HG03460 (cell line): Measurements from ENCODE around the gene CHTF18.
"Not testable (repeated sequence)": the region's sequence is repeated elsewhere in the genome, so short reads cannot be mapped to it uniquely, and the experiment has no call there.

Experiments used
- ATAC-seq: cut with Tn5 transposase; IDR thresholded peaks from one replicate; pipeline ENCODE4 v1.9.1; 2021; ENCODE audit not compliant: unreplicated experiment

Gene CHTF18

DNA sequence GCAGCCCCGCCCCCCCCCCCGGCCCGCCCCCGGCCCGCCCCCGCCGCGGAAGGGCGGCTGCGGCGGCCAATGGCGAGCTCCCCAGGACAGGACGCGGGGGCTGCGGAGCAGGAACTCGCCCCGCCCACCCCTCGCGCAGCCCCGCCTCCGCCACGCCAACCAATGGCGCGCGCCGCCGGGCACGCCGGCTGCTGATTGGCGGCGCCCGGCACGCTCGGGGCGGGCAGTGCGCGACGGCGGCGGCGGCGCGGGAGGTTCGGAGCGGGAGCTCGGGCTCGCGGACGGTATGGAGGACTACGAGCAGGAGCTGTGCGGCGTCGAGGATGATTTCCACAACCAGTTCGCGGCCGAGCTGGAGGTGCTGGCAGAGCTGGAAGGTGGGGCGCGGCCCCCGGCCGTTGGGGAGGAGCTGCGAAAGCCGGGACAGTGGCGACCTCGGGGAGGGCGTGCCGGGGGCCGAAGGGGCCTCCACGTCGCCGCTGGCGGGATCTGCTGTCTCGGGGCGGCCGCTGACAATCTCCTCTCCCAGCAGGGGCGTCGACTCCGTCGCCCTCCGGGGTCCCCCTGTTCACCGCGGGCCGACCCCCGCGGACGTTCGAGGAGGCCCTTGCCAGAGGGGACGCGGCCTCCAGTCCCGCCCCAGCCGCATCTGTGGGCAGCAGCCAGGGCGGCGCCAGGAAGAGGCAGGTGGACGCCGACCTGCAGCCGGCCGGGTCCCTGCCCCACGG lies at the start of gene CHTF18:
Gene CHTF18 (plus strand): TSS at position 222 of the 728 bp plus-strand sequence. CDS start 65 bp downstream, at position 287.
- ATAC-seq, result peak; percentile 51

DNA sequence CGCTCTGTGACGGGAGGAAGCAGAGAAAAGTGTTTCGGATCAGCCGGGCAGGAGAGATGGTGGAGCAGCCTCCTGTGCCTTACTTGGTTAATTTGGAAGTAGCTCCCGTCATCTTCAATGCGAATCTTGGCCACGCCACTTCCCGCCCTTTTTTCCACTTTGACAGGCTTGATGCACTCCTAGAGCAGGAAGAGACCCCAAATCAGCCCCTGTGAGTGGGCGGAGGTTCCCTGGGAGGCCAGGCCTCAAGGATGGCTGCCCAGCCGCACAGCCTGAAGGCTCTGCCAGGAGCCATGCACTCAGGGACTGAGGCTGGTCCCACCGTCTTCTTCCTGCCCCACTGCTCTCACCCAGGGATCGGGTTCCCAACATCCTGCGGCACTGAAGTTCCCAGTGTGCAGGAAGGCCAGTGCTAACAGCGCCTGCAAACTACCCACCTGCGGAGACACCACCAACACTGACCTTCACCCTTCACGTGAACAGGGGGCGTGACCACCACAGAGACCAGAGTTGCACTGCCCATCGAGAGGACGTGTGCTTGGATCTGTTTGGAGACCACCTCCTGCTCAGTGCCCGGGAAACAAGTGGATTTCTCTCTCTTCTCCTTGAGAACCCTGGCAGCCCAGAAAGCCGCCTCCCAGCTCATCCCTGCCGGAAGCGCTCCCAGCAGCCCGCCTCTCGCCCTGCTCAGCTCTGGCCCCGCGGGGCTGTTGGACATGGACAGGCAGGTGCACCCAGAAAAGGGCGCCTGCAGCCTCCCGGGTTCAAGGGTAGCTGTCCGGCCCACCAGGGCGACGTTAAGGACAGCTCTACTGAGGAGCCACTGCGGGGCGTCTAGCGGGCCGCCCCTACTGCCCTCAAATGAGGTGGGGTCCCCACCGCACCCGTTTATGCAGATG lies 48.6 kb upstream of the CHTF18 start:
- ATAC-seq, result no peak

DNA sequence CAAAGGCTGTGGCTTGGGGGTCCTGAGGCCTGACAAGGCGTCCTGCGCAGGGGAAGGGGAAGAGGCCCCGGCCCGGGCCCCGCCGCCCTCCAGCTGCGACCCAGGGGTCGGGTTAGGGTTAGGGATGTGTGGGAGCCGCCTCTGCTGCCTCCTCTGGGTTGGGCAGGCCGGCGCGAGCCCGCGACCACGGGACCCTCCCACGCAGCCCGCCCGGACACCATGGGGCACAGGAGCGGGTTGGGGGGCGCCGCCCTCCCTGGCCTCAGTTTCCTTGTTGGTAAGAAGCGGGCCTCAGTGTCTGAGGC lies 48.0 kb upstream of the CHTF18 start:
- peak; percentile 6 for ATAC-seq

DNA sequence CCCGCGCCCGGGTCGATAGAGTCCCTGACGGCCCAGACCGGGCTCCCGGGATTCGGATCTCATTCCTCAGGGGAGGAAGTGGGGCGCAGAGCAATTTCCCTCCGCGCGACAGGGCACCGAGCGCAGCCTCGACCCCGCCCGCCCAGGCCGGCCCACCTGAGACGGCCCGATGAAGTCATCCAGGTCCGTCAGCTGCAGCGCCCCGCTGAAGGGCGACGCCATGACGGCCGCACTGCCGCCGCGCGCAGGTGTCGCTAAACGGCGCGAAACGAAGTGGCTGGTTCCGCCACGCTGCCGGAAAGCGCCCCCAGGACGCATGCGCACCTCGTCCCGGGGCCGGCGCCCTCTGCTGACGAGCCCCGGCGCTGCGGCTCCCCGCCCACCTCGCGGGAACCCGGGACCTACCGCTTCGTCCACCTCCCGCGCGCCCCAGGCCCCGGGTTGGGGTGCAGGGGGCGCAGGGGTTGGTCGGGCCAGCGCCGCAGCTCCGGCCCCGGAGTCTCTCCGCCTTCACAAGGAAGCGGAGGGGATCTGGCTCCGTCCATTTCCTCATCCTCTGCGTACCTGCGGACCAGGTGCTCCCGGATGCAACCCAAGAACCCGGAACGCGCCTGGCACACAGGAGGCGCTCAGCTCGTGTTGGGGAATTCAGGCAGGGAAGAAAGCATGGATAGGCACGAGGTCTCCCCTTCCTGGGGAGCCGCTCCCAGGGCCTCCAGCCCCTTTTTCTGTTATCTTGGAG lies 47.5 kb upstream of the CHTF18 start, which contains the start of gene CIAO3:
Gene CIAO3 (minus strand): TSS at position 234 of the 742 bp plus-strand sequence. CDS start 12 bp downstream, at position 222.
- peak; percentile 70 for ATAC-seq

DNA sequence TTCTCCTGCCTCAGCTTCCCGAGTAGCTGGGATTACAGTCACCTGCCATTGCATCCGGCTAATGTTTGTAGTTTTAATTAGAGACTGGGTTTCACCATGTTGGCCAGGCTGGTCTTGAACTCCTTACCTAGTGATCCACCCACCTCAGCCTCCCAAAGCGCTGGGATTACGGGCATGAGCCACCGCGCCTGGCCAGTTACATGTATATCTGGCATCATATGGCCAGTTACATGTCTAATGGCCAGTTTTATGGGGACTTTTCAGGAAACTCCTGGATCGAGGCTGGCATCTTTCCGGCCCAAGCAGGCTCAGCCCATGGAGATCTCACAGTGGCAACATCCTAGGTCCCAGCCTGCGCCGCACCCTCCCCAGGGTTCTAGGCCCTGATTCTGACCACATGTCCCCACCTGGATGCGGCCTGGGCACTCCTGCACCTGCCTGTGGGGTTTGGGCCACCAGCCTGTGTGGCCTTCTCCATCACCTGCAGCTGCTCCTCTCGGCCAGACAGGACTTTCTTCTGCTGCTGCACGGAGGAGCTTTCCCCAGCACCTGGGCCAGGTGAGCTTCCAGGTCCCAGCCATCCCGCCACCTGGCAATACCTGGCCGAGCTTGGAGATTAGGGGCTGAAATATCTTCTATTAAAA lies 46.3 kb upstream of the CHTF18 start:
- ATAC-seq, result no peak

DNA sequence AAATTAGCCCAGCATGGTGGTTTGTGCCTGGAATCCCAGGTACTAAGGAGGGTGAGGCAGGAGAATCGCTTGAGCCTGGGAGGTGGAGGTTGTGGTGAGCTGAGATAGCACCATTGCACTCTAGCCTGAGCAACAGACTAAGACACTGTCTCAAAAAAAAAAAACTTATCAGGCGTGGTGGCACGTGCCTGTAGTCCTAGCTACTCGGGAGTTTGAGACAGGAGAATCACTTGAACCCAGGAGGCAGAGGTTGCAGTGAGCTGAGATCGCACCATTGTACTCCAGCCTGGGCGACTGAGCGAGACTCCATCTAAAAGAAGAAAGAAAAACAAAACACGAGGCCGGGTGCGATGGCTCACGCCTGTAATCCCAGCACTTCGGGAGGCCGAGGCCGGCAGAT lies 45.5 kb upstream of the CHTF18 start:
- ATAC-seq, result not testable (repeated sequence)

DNA sequence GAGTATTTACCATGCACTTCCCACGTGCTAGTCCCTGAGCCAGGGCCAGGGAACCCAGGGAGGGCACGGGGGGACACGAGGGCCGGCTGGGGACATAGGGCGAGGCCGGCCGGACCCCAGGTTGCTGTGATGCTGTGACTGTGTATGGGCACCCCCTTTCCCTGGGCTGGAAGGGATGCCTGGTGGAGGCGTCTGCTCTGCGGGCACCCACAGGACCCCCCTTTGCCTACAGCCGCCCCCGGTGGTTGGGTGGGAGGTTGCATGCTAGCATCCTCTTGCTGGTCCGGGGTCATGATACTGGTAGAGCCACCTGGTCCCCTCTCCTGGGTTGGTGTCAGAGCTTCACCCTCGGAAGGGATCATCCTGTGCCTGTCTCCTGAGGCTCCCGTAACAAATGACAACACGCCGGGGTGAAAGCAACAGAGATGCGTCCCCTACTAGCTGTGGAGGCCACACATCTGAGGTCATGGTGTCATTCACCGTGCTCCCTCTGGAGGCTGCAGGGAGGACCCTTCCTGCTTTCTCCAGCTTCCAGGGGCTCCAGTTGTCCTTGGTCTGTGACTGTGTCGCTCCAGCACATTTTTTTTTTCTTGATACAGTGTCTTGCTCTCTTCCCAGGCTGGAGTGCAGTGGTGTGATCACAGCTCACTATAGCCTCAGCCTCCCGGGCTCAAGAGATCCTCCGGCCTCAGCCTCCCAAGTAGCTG lies 44.5 kb upstream of the CHTF18 start:
- ATAC-seq, result no peak

DNA sequence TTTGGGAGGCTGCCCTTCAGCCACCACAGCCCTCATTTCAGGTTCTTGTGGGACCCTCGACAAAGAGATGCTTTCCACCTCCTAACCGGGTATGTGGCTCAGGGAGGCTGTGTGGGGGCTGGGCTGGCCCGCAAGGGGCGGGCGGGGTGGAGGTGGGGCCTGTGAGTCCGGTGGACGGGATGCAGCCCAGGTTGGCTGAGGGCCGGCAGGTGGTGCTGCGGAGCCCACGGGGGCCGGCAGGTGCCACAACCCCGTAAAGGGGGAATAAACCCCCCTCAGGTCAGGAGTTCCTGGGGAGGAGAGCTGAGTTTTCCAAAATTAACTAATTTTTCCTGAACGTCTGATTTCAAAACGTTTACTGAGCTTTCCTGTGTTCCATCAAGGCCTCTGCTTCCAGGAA lies 42.7 kb upstream of the CHTF18 start:
- no peak for ATAC-seq

DNA sequence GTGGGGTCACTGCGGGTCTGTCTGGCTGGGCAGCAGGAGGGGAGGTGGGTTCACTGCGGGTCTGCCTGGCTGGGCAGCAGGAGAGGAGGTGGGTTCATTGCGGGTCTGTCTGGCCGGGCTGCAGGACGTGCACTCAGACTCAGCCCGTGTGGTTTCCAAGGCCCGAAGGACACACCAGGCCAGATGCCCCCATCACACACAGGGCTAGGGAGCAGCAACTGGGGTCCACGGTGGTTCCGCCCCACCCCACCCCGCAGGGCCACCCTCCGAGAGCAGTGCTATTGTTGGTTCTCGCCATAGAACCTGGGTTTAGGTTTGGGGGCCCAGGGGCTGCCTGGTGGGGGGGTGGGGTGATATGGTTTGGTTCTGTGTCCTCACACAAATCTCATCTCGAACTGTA lies 41.8 kb upstream of the CHTF18 start:
- ATAC-seq, result no peak

DNA sequence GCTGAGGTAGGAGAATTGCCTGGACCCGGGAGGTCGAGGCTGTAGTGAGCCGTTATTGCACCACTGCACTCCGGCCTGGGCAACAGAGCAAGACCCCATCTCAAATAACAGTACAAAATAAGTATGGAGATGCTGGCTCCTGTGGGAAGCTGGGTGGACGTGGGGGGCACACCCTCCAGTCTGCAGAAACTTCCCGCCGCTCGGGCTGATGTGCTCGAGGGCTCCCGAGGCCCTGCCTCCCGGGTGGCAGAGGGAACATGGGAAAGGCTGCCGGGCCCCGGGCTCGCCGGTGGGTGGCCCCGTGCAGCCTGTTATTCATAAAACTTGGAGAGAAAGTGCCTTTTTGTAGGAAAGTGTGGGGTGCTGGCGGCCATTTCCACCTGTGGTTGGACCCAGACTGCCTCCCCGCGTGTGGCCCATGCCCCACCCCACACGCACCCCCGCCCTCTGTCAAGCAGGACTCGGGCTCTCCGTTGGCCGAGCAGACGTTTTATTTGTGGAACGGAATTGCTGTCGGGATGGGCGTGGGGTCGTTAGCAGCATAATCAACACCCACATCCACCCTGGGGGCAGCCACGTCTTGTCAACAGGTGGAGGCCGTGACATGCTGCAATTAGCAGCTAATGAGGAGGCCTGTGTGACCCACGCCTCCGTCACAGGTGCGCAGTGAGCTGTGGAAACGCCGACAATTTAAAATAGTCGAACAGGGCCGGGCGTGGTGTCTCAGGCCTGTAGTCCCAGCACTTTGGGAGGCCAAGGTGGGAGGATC lies 40.3 kb upstream of the CHTF18 start:
- ATAC-seq, result no peak

DNA sequence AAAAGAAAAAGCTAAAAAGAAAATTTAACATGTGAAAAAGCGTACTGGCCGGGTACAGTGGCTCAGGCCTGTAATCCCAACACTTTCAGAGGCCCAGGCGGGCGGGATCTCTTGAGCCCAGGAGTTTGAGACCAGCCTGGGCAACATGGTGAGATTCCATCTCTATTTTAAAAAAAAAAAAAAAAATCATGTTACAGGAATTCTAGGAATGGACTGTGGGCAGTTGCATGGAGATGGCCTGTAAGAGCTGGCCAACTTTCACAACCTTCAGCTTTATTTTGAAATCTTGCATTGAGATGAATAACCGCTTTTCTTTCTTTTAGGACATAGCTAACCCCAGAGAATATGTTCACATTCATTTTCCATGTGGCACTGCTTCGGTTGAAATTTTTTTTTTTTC lies 39.4 kb upstream of the CHTF18 start:
- no peak for ATAC-seq

DNA sequence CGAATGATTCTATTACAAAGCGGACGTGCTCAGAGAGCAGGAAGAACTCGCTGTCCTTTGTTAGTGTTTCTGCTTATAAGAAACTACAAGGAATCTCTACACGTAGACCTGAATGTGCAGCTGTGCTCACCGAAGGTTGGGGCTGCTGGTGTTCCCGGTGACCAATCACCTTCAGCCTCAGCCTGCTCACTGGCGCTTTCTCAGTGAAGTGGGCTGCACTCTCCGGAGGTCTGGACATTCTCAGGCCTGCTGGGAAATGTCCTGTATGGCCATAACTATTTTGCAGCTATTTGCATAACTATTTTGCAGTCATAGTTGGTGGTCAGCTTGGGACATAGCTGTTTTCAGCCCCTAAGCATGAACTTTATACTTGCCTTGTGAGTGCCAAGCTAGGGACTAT lies 37.9 kb upstream of the CHTF18 start:
- ATAC-seq, result no peak

DNA sequence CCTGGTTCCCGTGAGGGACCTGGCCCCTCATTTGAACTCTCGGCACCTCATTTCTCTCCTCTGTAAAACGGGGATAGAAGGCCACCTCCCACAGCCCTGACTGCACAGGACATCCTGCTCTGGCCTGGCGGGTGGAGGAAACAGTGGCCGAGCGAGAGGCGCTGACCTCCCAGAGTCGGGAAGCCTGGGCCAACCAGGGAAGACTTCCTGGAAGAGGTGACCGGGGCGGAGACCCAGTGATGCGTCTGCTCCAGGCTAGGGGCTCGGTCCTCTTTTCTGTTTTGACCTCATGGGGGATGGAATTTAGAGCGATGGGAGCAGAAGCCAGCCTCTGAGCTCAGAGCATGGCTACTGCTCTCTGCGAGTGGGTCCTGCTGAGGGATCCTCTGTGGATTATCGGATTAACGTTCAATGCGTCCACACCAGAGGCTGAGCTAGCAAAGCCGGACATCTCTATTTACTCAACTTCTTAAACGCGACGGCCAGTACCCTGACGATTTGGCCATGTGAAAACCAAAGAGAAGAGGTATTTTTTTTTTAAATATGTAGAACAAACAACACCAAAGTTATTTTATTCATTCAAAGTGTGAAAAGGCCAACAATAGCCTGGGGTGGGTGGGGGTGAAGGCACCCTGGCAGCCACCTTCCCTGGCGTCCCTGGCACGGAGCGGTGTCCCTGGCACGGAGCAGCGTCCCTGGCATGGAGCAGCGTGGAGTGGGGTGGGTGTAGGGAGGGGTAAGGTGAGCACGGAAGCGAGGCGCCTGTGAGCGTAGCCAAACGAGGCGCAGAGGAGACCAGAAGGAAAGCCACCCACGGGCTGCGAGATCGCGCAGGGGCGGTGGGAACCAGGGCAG lies 37.0 kb upstream of the CHTF18 start:
- no peak for ATAC-seq

DNA sequence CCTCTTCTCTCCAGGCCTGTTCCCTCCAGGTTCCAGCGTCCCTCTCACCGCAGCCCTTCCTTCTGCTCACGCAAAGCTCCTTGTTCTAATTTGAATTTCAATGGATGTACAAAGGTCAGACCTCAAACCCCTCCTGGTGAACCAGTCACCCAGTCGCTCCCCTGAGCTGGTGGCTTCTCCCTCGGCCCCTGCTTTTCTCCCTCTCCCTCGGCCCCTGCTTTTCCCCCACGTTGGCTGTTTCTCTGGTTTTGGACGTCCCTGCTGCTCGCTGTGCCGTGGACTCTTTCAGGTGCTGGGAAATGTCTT lies 36.5 kb upstream of the CHTF18 start:
- ATAC-seq, result no peak

DNA sequence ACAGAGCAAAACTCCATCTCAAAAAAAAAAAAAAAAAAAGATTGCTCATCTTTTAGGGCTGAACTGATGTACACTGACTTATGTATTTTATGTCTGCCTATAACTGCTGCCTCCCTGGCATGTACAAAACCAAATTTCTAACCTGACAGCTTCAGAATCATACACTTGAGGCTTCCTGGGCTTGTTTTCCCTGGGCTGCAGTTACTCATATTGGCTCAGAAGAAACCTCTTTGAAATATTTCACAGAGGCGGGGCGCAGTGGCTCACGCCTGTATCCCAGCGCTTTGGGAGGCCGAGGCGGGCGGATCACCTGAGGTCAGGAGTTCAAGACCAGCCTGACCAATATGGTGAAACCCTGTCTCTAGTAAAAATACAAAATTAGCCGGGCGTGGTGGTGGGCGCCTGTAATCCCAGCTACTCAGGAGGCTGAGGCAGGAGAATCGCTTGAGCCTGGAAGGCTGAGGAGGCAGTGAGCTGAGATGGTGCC lies 34.3 kb upstream of the CHTF18 start:
- ATAC-seq, result not testable (repeated sequence)

DNA sequence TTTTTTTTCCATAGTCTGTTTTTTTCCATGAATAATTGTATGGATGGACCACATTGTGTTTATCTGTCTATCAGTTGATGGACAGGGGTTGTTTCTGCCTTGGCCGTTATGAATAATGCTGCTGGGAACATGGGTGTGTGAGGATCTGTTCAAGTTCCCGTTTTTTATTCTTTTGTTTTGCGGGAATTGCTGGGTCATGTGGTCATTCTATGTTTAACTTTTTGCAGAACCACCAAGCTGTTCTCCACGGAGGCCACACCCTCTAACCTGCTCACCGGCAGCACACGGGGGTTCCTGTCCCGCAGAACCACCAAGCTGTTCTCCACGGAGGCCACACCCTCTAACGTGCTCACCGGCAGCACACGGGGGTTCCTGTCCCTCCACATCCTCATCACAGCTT lies 33.8 kb upstream of the CHTF18 start:
- ATAC-seq, result no peak

DNA sequence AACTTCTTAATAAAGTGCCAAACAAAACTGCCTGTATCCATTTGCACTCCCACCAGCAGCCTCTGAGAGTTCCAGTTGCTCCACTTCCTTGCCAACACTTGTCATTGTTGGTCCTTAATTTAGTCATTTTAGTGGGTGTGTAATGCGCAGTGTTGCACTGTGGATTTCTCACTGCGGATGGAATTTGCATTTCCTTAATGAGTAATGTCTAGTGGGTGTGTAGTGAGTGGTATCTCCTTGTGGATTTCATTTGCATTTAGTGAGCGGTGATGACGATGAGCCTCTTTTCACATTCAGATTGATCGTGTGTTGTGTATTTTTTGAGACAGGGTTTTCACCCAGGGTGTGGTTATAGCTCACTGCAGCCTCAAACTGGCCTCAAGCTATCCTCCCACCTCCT lies 32.0 kb upstream of the CHTF18 start:
- ATAC-seq, result no peak

DNA sequence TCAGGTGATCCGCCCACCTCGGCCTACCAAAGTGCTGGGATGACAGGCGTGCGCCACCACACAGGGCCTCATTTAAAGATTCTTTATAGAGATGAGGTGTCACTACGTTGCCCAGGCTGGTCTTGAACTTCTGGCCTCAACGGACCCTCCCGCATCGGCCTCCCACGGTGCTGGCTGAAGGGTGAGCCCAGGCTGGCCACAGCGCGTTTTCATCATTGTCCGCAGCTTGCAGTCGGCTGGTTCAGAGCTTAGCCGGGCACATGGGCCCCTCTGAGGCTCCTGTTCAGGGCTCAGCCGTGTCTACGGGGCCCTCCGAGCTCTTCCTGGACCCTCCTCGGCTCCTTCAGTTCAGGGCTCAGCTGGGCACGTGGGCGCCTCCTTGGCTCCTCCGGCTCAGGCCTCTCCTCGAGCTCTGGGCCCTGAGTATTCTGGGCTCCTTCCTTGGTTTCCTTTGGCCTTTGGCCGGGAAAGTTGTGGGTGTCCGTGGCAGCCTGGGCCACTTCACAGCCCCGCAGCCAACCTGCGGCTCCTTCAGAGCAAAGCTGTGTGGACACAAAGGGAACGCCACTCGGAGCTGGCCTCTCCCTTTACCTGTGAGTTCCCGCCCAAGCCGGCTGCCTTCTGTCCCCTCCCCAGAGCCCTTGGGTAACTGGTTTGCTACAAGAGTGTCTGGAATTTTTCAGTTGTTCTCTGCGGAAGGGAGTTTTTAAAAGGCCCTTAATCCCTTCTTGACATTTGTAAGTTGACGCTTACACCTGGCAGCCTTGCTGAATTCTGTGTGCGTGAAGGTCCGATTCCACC lies 29.1 kb upstream of the CHTF18 start:
- no peak for ATAC-seq
